Natural killer cell (primary cell): ENCODE measurements around the gene RASGRF1. TPM values are rescaled to one million over a fixed set of nuclear protein-coding genes. Genes with fewer than 3 reads are reported as not detected.

ENCODE experiments used
- ATAC-seq, 3 donors: fragments of 150-1000 bp in 2 of 3; fragments of 200-7000 bp in 1 of 3; cut with Tn5 transposase; 1 replicate in 1 of 3; 2 replicates in 2 of 3; pipeline ENCODE4 v1.10.0; 2021; ENCODE audit warnings: mild to moderate bottlenecking in 2 of 3, moderate library complexity in 2 of 3
- DNase-seq, 2 donors: peaks; one replicate each; pipeline versions ENCODE4 v3.0.0 to v3.0.0-alpha.2; 2013 to 2021; ENCODE audit warnings: mixed read lengths in 1 of 2
- H3K27ac ChIP-seq: one replicate; pipeline ENCODE4 v1.5.1; 2013; ENCODE audit warnings: mild to moderate bottlenecking, low read length
- H3K27me3 ChIP-seq: one replicate; pipeline ENCODE4 v1.6.1; 2013; ENCODE audit warnings: low read length; ENCODE audit not compliant: control insufficient read depth, insufficient read depth
- H3K36me3 ChIP-seq: one replicate; pipeline ENCODE4 v1.6.1; 2013; ENCODE audit warnings: low read length; ENCODE audit not compliant: control insufficient read depth, insufficient read depth
- H3K4me1 ChIP-seq: one replicate; pipeline ENCODE4 v1.6.1; 2013; ENCODE audit warnings: low read length; ENCODE audit not compliant: control insufficient read depth, insufficient read depth
- H3K4me3 ChIP-seq: one replicate; pipeline ENCODE4 v1.5.1; 2013; ENCODE audit warnings: low read length
- H3K9me3 ChIP-seq: one replicate; pipeline ENCODE4 v1.6.1; 2013; ENCODE audit warnings: low read length; ENCODE audit not compliant: control insufficient read depth, insufficient read depth
- H3K27ac Mint-ChIP-seq, 2 donors: one replicate each; pipeline ENCODE4 v1.8.0; 2022; ENCODE audit warnings: mild to moderate bottlenecking in 2 of 2, mixed read lengths in 2 of 2, moderate library complexity in 1 of 2
- H3K27me3 Mint-ChIP-seq, 2 donors: one replicate each; pipeline ENCODE4 v1.8.0; 2022; ENCODE audit warnings: low read depth in 2 of 2, mixed read lengths in 2 of 2
- H3K36me3 Mint-ChIP-seq: one replicate; pipeline ENCODE4 v1.8.0; 2022; ENCODE audit warnings: mixed read lengths
- H3K4me1 Mint-ChIP-seq, 2 donors: one replicate each; pipeline ENCODE4 v1.8.0; 2022; ENCODE audit warnings: mixed read lengths in 2 of 2
- H3K4me3 Mint-ChIP-seq: one replicate; pipeline ENCODE4 v1.8.0; 2022; ENCODE audit warnings: mild to moderate bottlenecking, moderate library complexity, mixed read lengths
- H3K9me3 Mint-ChIP-seq, 2 donors: one replicate each; pipeline ENCODE4 v1.8.0; 2022; ENCODE audit warnings: mixed read lengths in 2 of 2
- WGBS: methylation state at CpG from one replicate; pipeline ENCODE4 v1.1.7; 2013; ENCODE audit warnings: missing lambda C conversion rate; ENCODE audit not compliant: insufficient coverage; 5-methylcytosine and 5-hydroxymethylcytosine counted together
- intact Hi-C: fragments of 100-400 bp; cut with micrococcal nuclease; formaldehyde crosslinking; loops from one replicate; pipeline ENCODE4 v1.14.2; 2022
- total RNA-seq, 4 donors: library from RNA; stranded (reverse); fragments of 120-200 nt in 1 of 4; gene quantifications; one replicate each; pipeline versions ENCODE4 v1.2.3 to v1.2.4, GENCODE V29; 2013 to 2022
- TF ChIP-seq, protein P1 (sequence below): fragments of 200-600 bp; IDR thresholded peaks from one replicate; pipeline ENCODE4 v1.8.0; 2022; ENCODE audit warnings: antibody characterized with exemption

Gene RASGRF1
- total RNA-seq, 3 donors from 2014 or later (not counting 1 experiment from before 2014, with no cell fraction given) = not detected

DNA sequence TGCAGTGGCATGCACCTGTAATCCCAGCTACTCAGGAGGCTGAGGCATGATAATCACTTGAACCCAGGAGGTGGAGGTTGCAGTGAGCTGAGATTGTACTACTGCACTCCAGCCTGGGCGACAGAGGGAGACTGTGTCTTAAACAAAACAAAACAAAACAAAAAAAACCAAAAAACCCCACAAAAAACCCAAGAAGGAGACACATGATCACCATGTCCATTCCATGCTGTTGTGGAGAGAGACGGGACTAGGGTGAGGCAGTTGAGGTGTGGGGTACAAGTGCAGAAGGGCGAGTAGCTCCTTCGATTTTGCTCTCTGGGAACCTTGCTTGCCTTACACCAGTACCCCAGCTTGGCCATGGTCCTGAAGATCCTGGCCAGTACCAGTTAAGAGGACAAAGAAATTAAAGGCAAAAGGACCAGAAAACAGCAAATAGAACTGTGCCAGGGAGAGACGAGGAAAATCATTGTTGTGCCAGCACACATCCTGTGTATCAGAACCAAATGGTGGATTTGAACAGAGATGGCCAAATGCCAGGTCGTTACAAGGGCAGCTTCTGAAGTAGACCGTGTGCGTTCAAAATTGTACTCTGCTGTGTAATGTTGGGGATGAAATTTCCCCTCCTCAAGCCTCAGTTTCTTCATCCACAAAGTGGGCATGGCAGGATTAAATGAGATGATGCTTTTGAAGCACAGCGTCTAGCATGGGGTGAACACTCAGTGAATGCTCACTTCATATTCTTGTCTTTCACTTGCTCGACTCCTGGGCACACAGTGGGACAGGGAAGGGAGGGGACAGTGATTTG lies 102.8 kb downstream of the RASGRF1 start:
- ATAC-seq (no peak), DNase-seq (no peak)
- TF ChIP-seq, protein P1, sequence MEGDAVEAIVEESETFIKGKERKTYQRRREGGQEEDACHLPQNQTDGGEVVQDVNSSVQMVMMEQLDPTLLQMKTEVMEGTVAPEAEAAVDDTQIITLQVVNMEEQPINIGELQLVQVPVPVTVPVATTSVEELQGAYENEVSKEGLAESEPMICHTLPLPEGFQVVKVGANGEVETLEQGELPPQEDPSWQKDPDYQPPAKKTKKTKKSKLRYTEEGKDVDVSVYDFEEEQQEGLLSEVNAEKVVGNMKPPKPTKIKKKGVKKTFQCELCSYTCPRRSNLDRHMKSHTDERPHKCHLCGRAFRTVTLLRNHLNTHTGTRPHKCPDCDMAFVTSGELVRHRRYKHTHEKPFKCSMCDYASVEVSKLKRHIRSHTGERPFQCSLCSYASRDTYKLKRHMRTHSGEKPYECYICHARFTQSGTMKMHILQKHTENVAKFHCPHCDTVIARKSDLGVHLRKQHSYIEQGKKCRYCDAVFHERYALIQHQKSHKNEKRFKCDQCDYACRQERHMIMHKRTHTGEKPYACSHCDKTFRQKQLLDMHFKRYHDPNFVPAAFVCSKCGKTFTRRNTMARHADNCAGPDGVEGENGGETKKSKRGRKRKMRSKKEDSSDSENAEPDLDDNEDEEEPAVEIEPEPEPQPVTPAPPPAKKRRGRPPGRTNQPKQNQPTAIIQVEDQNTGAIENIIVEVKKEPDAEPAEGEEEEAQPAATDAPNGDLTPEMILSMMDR = no peak
- no peak overlapping the region for H3K4me3 Mint-ChIP-seq
- Histone ChIP-seq H3K4me1 (peaks cover 15% of the 10 kb centered on the region), H3K27me3 (no peaks in the 10 kb centered on the region), H3K4me3 (no peak overlapping the region), H3K9me3 (no peaks in the 10 kb centered on the region), H3K27ac (no peak overlapping the region), H3K36me3 (no peaks in the 10 kb centered on the region)
- peaks cover 0 to 1% of the 10 kb centered on the region in 2 donors for H3K4me1 Mint-ChIP-seq
- intact Hi-C loops = no loop called here
- H3K27me3 Mint-ChIP-seq = peaks cover 0 to 31% of the 10 kb centered on the region in 2 donors
- 89% methylated on average over 7 of the region's 10 CpGs for WGBS
- no peaks in the 10 kb centered on the region for H3K9me3 Mint-ChIP-seq
- no peak overlapping the region for H3K27ac Mint-ChIP-seq
- H3K36me3 Mint-ChIP-seq = no peaks in the 10 kb centered on the region

GRCh38 chr15:78985859-78986475 lies 104.6 kb downstream of the RASGRF1 start:
- Histone ChIP-seq H3K4me3 (no peak overlapping the region), H3K9me3 (no peaks in the 10 kb centered on the region), H3K27ac (no peak overlapping the region), H3K4me1 (peaks cover 10% of the 10 kb centered on the region), H3K36me3 (no peaks in the 10 kb centered on the region), H3K27me3 (no peaks in the 10 kb centered on the region)
- Mint-ChIP-seq H3K9me3 (no peaks in the 10 kb centered on the region), H3K27me3 (peaks cover 0 to 31% of the 10 kb centered on the region in 2 donors), H3K36me3 (no peaks in the 10 kb centered on the region), H3K4me1 (no peaks in the 10 kb centered on the region), H3K4me3 (no peak overlapping the region), H3K27ac (no peak overlapping the region)
- intact Hi-C loops = no loop called here
- TF ChIP-seq, protein P1 = no peak
- 93% methylated on average over 3 of the region's 6 CpGs for WGBS
- no peak for DNase-seq
- ATAC-seq = no peak

DNA sequence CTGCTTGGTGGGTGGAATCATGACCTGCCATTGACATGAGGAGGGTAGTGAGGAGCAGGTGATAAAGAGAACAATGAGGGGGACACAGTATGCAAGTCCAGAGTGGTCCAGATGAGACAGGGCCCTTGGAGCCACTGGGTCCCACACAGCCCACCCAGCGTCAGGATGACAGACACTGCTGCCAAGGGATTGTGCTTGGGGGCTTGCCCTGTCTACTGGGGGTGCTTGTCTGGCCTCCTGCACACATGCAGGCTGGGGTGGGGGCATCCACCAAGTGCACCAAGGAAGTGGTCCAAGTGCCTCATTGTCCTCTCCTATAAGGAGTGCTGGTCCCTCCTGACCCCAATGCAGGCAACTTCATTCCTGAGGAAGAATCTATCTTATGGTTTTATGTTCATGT lies 106.5 kb downstream of the RASGRF1 start:
- Mint-ChIP-seq H3K27me3 (peaks cover 0 to 21% of the 10 kb centered on the region in 2 donors), H3K4me3 (no peak overlapping the region), H3K4me1 (no peaks in the 10 kb centered on the region), H3K36me3 (no peaks in the 10 kb centered on the region), H3K9me3 (no peaks in the 10 kb centered on the region), H3K27ac (no peak overlapping the region)
- WGBS = 92% methylated on average over 1 of the region's 1 CpG
- Histone ChIP-seq H3K27ac (no peak overlapping the region), H3K36me3 (no peaks in the 10 kb centered on the region), H3K4me1 (peaks cover 14% of the 10 kb centered on the region), H3K9me3 (no peaks in the 10 kb centered on the region), H3K27me3 (no peaks in the 10 kb centered on the region), H3K4me3 (no peak overlapping the region)
- TF ChIP-seq, protein P1 = no peak
- intact Hi-C loops = no loop called here
- no peak for ATAC-seq
- no peak for DNase-seq
